ENCODE measurements around the gene ELMO2. TPM values are rescaled to one million over a fixed set of nuclear protein-coding genes. Genes with fewer than 3 reads are reported as not detected.

The ELMO2 gene
- total RNA-seq, 2 experiments from 2014 or later: 85.6 to 97.6 TPM

Other genes starting within 250 kb of the ELMO2 start
- not detected for gene CDH22, start 98.1 kb downstream of the ELMO2 start, total RNA-seq
- 1 to 10 TPM; 1.4 TPM for gene ZNF334, start 106.9 kb upstream of the ELMO2 start, total RNA-seq
- gene OCSTAMP, start 144.0 kb upstream of the ELMO2 start, total RNA-seq: under 1 TPM in 1 of 2 experiments, not detected in 1; 0.15 TPM
- not detected for gene SLC13A3, start 244.8 kb upstream of the ELMO2 start, total RNA-seq